Muscle of leg (tissue), 11 donors: Measurements from ENCODE around the gene TOE1. TPM values are rescaled to one million over a fixed set of nuclear protein-coding genes. Genes with fewer than 3 reads are reported as not detected.
"Not testable (repeated sequence)": the region's sequence is repeated elsewhere in the genome, so short reads cannot be mapped to it uniquely, and the experiment has no call there.

Experiments
- DNase-seq: peaks from one replicate; pipeline ENCODE4 v3.0.0; 2013
- H3K27ac ChIP-seq: one replicate; pipeline ENCODE4 v1.5.1; 2013; ENCODE audit warnings: mild to moderate bottlenecking, low read length, control low read depth
- H3K27me3 ChIP-seq: one replicate; pipeline ENCODE4 v1.6.1; 2013; ENCODE audit warnings: low read length; ENCODE audit not compliant: control insufficient read depth, insufficient read depth
- H3K36me3 ChIP-seq: one replicate; pipeline ENCODE4 v1.6.1; 2013; ENCODE audit warnings: low read length; ENCODE audit not compliant: control insufficient read depth, insufficient read depth
- H3K4me1 ChIP-seq: one replicate; pipeline ENCODE4 v1.6.1; 2013; ENCODE audit warnings: low read length; ENCODE audit not compliant: control insufficient read depth, insufficient read depth
- H3K4me3 ChIP-seq: one replicate; pipeline ENCODE4 v1.5.1; 2013; ENCODE audit warnings: low read length, control low read depth
- H3K9me3 ChIP-seq: replicated peaks from 2 replicates; pipeline ENCODE4 v1.6.1; 2013; ENCODE audit warnings: low read depth, low read length; ENCODE audit not compliant: control insufficient read depth
- WGBS: methylation state at CpG from one replicate; pipeline ENCODE4 v1.1.5; 2013; ENCODE audit warnings: missing lambda C conversion rate; ENCODE audit not compliant: insufficient coverage; 5-methylcytosine and 5-hydroxymethylcytosine counted together
- polyA plus RNA-seq, 8 donors: library from polyadenylated mRNA; unstranded; fragments of 120-200 nt; gene quantifications; one replicate each; pipeline versions ENCODE4 v1.2.1 to v1.2.3, GENCODE V29; 2013; ENCODE audit warnings: inconsistent platforms in 1 of 8, low replicate concordance in 1 of 8; ENCODE audit not compliant: insufficient read length in 8 of 8, insufficient read depth in 1 of 8
- total RNA-seq: library from RNA; stranded (reverse); fragments of 120-200 nt; gene quantifications from one replicate; pipeline ENCODE4 v1.2.4, GENCODE V29; 2013

Gene TOE1
- total and polyA plus RNA-seq, 9 donors: 6.8 to 9.9 (median 7.8) TPM

DNA sequence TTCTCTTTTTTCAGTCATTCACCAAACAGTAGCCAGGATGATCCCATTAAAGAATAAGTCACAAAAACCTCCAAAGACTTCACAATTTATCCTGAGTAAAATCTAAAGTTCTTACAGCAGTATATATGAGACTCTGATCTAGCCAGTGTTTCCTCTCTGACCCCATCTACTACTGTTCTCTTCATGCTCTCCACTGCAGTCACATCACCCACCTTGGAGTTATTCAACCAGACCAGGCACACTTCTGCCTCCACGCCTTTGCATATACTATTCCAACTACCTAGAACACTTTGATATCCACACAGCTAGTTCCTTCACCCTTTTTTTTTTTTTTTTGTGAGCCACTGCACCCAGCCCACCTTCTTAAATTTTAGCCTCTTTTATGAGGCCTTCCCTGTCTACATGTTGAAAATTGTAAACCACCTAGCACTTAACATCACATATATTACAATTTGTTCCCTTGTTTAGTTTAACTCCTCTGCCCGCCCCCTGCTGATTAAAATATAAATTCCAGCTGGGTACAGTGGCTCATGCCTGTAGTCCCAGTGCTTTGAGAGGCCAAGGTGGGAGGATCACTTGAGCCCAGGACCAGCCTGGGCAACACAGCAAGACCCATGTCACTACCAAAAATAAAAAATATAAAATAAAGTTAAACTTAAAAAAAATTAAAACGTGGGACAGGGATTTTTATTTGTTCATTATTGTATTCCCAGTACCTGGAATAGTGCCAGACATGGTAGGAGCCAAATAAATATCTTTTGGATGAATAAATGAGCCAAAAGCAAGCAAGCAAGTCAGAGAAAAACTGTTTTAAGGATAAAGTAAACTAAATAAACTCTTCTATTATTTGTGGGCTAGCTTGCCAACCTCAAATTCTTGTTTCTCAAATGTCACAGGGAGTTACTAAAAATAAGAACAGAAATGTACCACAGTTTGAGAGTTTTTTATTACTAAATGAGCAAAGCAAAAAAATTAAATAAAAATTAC is 35.4 kb downstream of the TOE1 start:
- H3K27me3 ChIP-seq: no peaks in the 10 kb centered on the region
- H3K9me3 ChIP-seq: no peaks in the 10 kb centered on the region
- peak; percentile 60 for DNase-seq
- 77% methylated on average over 1 of the region's 3 CpGs for WGBS
- no peak overlapping the region for H3K4me3 ChIP-seq
- H3K4me1 ChIP-seq: no peaks in the 10 kb centered on the region
- H3K27ac ChIP-seq: no peak overlapping the region
- H3K36me3 ChIP-seq: no peaks in the 10 kb centered on the region

DNA sequence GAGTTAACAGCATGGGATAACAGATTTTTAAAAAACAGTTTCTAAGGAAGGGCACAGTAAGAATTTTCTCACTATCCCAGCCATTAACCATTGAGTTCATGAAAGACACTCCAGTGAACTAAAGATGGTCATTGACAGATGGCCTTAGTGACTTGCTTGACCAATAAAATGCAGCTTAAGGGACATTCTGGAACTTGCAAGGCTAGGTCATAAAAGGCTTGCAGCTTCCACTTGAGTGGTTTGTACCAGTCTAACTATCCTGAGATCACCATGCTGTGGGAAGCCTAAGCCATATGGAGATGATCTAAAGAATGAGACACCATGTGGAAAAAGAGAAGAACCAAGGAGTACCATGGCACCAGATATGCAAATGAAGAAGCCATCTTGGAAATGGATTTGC is 38.2 kb downstream of the TOE1 start:
- DNase-seq: no peak
- Histone ChIP-seq H3K36me3 (no peaks in the 10 kb centered on the region), H3K27ac (no peak overlapping the region), H3K4me3 (no peak overlapping the region), H3K4me1 (no peaks in the 10 kb centered on the region), H3K27me3 (no peaks in the 10 kb centered on the region), H3K9me3 (no peaks in the 10 kb centered on the region)

DNA sequence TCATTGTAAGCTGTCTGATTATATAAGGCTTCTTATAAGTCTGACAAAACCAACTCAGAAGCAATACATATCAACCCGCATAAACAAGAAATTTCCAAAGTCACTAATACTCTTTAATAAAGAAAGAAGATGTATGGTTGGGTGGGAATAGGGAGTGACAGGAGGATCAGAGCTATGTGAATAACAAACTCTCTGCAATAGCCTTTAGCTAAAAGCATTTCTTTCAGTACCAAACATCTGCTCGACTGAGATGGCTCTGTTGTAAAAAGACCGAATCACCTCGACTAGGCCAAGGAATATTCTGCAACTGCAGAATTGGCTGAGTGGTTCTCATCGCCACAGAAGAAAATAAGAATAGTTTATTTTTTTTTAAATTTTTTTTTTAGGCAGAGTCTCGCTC is 39.6 kb downstream of the TOE1 start:
- no peaks in the 10 kb centered on the region for H3K4me1 ChIP-seq
- no peaks in the 10 kb centered on the region for H3K36me3 ChIP-seq
- WGBS: no CpG with 5 or more reads among the region's 6 CpGs
- H3K9me3 ChIP-seq: no peaks in the 10 kb centered on the region
- no peak for DNase-seq
- no peaks in the 10 kb centered on the region for H3K27me3 ChIP-seq
- H3K27ac ChIP-seq: no peak overlapping the region
- H3K4me3 ChIP-seq: no peak overlapping the region

DNA sequence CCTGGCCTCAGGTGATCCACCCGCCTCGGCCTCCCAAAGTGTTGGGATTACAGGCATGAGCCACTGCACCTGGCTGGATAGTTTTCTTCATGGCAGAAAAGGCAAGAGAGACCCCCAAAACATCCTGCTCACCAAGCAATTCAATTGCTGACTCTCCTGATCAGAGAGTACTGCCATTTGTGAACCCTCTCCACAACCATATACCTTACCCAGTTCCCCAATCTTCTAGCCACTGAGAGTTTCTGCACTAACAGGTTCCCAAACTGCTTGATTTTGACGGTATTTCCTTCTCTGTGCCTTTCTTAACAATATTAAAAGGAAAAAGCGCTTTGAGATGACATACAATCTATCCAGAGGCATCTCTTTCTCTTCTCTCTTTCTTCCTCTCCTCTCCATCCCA is 40.2 kb downstream of the TOE1 start:
- Histone ChIP-seq H3K36me3 (no peaks in the 10 kb centered on the region), H3K27ac (no peak overlapping the region), H3K27me3 (no peaks in the 10 kb centered on the region), H3K9me3 (no peaks in the 10 kb centered on the region), H3K4me1 (no peaks in the 10 kb centered on the region), H3K4me3 (no peak overlapping the region)
- no peak for DNase-seq
- WGBS: 40% methylated on average over 1 of the region's 4 CpGs

DNA sequence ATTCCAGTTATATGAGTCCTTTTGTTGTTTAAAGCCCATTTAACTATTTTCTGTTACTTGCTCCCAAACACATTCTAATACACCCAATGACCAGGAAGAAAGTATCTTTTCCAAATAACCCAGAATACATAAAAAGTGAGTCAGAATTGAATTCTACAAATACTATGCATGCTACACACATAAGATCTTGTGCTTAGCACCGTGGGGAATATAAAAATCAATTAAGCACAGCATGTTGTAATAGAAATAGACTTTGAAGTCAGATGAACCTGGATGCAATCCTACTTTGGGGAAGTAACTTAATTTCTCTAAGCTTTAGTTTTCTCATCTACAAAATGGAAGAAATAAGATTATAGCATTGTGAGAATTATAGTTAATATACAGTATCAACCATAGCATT is 40.8 kb downstream of the TOE1 start:
- no CpG with 5 or more reads among the region's 1 CpG for WGBS
- H3K9me3 ChIP-seq: no peaks in the 10 kb centered on the region
- no peak for DNase-seq
- H3K27me3 ChIP-seq: no peaks in the 10 kb centered on the region
- H3K36me3 ChIP-seq: no peaks in the 10 kb centered on the region
- no peak overlapping the region for H3K4me3 ChIP-seq
- H3K27ac ChIP-seq: no peak overlapping the region
- no peaks in the 10 kb centered on the region for H3K4me1 ChIP-seq

DNA sequence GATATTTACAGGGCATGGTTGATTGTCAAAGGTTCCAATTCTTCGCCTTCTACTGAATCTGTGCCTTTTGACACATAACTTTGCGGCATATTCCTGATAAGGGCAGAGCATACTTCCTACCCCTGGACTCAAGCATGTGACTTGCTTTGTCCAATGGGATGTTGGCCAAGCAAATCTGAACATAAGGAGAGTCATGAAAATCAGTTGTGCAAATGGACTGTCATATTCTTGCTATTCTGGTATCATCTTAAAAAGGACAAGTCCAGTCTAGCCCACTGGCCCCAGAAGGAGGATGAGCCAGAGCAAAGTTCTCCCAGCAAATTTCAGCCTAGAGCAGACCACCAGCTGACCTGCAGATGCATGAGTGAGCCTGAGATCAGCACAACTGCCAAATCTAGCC is 41.3 kb downstream of the TOE1 start:
- Histone ChIP-seq H3K27ac (no peak overlapping the region), H3K4me1 (no peaks in the 10 kb centered on the region), H3K4me3 (no peak overlapping the region), H3K27me3 (no peaks in the 10 kb centered on the region), H3K36me3 (no peaks in the 10 kb centered on the region), H3K9me3 (no peaks in the 10 kb centered on the region)
- DNase-seq: no peak
- 100% methylated on average over 1 of the region's 2 CpGs for WGBS

DNA sequence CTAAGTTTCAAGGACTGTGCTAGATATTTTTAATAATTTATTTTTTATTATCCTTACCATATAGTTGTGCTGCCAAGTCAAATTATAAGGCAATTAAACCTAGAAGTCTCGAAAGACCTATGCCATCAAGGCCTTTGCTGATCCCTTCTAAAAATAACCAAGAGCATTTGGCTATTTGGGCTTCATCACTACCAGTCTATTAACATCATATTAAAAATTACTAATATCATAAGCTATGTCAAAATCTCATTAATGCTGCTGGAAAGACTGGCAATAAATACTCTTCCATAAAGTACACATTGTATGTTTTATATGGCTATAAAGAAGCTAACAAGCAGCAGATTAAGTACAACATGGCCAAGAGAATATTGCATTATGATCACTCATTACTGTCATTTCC is 43.2 kb downstream of the TOE1 start:
- no peaks in the 10 kb centered on the region for H3K9me3 ChIP-seq
- no peaks in the 10 kb centered on the region for H3K27me3 ChIP-seq
- no peaks in the 10 kb centered on the region for H3K36me3 ChIP-seq
- no peak for DNase-seq
- no peaks in the 10 kb centered on the region for H3K4me1 ChIP-seq
- no peak overlapping the region for H3K27ac ChIP-seq
- no peak overlapping the region for H3K4me3 ChIP-seq
- no CpG with 5 or more reads among the region's 1 CpG for WGBS

DNA sequence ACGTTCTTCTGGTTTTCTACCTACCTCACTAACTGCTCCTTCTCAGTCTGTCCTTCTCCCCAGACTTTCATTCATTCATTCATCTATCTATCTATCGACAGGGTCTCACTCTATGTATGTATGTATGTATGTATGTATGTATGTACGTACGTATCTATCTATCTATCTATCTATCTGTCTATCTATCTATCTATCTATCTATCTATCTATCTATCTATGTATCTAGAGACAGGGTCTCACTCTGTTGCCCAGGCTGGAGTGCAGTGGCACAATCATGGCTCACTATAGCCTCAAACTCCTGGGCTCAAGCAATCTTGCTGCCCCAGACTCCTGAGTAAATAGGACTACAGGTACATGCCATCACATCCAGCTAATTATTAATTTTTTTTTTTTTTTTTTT is 44.2 kb downstream of the TOE1 start:
- WGBS: 86% methylated on average over 1 of the region's 4 CpGs
- H3K9me3 ChIP-seq, DNase-seq, H3K4me3 ChIP-seq, H3K4me1 ChIP-seq, H3K36me3 ChIP-seq, H3K27ac ChIP-seq, H3K27me3 ChIP-seq: not testable (repeated sequence)

DNA sequence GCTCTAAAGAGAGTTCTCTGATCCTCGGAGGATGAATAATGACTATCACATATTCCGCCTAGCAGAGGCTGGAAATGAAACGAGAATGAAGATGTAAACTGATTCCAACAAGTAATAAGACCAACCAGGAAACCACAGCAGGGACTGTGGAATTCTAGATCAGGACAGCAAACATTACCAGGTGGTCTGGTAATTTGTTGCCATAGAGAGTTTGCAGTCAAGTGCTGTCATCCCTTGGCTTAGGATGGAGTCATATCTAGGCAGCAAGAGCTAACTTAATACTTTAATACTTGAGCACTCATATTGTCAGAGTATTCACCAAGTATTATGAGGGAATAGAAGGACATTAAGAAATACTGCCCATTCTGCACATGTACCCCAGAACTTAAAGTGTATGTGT is 45.3 kb downstream of the TOE1 start:
- Histone ChIP-seq H3K27ac (no peak overlapping the region), H3K36me3 (no peaks in the 10 kb centered on the region), H3K27me3 (no peaks in the 10 kb centered on the region), H3K9me3 (no peaks in the 10 kb centered on the region), H3K4me3 (no peak overlapping the region), H3K4me1 (no peaks in the 10 kb centered on the region)
- WGBS: no CpG with 5 or more reads among the region's 3 CpGs
- peak; percentile 22 for DNase-seq

DNA sequence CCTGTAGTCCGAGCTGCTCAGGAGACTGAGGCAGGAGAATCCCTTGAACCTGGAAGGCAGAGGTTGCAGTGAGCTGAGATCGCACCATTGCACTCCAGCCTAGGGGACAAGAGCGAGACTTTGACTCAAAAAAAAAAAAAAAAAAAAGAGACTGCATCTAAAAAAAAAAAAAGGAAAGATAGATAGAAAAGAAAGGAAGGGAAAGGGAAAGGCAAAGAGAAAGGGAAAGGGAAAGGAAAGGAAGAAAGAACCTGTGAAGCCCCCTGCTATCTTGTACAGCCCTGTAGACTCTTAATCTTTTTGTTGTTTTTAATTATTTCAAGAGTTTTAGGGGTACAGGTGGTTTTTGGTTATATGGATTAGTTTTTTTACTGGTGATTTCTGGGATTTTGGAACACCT is 46.2 kb downstream of the TOE1 start:
- H3K27me3 ChIP-seq: no peaks in the 10 kb centered on the region
- no peaks in the 10 kb centered on the region for H3K4me1 ChIP-seq
- H3K27ac ChIP-seq: no peak overlapping the region
- H3K4me3 ChIP-seq: no peak overlapping the region
- H3K9me3 ChIP-seq: no peaks in the 10 kb centered on the region
- H3K36me3 ChIP-seq: no peaks in the 10 kb centered on the region
- WGBS: no CpG with 5 or more reads among the region's 3 CpGs
- DNase-seq: no peak
